Measurements from ENCODE around the gene GNB1. TPM values are rescaled to one million over a fixed set of nuclear protein-coding genes. Genes with fewer than 3 reads are reported as not detected.

The GNB1 gene
- total and polyA plus RNA-seq, 10 of the 15 experiments (the other 5 are each of a cell fraction or from before 2014, with no cell fraction given): 23.0 to 392 (median 93.9) TPM

- ChIA-PET RAD21 (ENCODE audit: unreplicated experiment) (interaction anchor here (5.6 kb wide), 1 partner anchor 12 kb away, joined by 28 read pairs; no protein-coding TSS in a partner anchor), SMC1A (ENCODE audit: uncharacterized antibody, unreplicated experiment) (interaction anchor here (1.1 kb wide), 1 partner anchor 71 kb away, joined by 3 read pairs; no protein-coding TSS in a partner anchor), CTCF (interaction anchor here (0.7 to 3.8 kb wide), 3 partner anchors 9 to 12 kb away, joined by 3 to 23 read pairs (median 4); no protein-coding TSS in a partner anchor), POLR2A (interaction anchor here (0.5 to 0.8 kb wide), 2 partner anchors 14 to 747 kb away, joined by 3 to 4 read pairs; no protein-coding TSS in a partner anchor)
- no peaks in the 10 kb centered on the region for H3K9me3 ChIP-seq (replicated peaks; ENCODE audit: control insufficient read depth, insufficient read depth, low read length)
- no peaks in the 10 kb centered on the region for H3K27me3 ChIP-seq (replicated peaks in 1 of 2; ENCODE audit: control insufficient read depth in 2 of 2, insufficient read depth in 2 of 2, low read length in 1 of 2)
- H3K4me2 ChIP-seq (ENCODE audit: control insufficient read depth, insufficient read depth): no peak overlapping the region
- TF ChIP-seq TCF7 (IDR thresholded peaks at IDR 0.05; ENCODE audit: borderline replicate concordance) (no peak), ZZZ3 (IDR thresholded peaks at IDR 0.05; ENCODE audit: control insufficient read depth, insufficient read length, low read depth) (no peak), IKZF1 (conservative IDR thresholded peaks at IDR 0.05) (no peak), HDGF (IDR thresholded peaks at IDR 0.05) (no peak), NR2C2 (IDR thresholded peaks at IDR 0.05; ENCODE audit: borderline replicate concordance, control insufficient read depth, insufficient read length, low read depth) (no peak), TBL1XR1 (IDR thresholded peaks at IDR 0.05; ENCODE audit: low read depth, low read length) (no peak), ZNF384 (IDR thresholded peaks at IDR 0.05; ENCODE audit: borderline replicate concordance, low read depth, low read length) (no peak), PAX8 (IDR thresholded peaks at IDR 0.05) (no peak), ZNF274 (IDR thresholded peaks at IDR 0.05; ENCODE audit: insufficient read depth, insufficient read length) (no peak), MYB (IDR thresholded peaks at IDR 0.05; ENCODE audit: borderline replicate concordance, low read depth, low read length) (no peak), MEF2A (IDR thresholded peaks at IDR 0.05; ENCODE audit: insufficient read depth, low read depth, low read length) (no peak)
- TF ChIP-seq, protein P1, sequence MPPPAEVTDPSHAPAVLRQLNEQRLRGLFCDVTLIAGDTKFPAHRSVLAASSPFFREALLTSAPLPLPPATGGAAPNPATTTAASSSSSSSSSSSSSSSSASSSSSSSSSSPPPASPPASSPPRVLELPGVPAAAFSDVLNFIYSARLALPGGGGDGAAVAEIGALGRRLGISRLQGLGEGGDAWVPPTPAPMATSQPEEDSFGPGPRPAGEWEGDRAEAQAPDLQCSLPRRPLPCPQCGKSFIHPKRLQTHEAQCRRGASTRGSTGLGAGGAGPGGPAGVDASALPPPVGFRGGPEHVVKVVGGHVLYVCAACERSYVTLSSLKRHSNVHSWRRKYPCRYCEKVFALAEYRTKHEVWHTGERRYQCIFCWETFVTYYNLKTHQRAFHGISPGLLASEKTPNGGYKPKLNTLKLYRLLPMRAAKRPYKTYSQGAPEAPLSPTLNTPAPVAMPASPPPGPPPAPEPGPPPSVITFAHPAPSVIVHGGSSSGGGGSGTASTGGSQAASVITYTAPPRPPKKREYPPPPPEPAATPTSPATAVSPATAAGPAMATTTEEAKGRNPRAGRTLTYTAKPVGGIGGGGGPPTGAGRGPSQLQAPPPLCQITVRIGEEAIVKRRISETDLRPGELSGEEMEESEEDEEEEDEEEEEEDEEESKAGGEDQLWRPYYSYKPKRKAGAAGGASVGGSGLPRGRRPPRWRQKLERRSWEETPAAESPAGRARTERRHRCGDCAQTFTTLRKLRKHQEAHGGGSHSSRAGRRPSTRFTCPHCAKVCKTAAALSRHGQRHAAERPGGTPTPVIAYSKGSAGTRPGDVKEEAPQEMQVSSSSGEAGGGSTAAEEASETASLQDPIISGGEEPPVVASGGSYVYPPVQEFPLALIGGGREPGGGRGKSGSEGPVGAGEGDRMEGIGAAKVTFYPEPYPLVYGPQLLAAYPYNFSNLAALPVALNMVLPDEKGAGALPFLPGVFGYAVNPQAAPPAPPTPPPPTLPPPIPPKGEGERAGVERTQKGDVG (CRISPR knock-in tag; IDR thresholded peaks at IDR 0.05): no peak
- TF ChIP-seq, protein P2, sequence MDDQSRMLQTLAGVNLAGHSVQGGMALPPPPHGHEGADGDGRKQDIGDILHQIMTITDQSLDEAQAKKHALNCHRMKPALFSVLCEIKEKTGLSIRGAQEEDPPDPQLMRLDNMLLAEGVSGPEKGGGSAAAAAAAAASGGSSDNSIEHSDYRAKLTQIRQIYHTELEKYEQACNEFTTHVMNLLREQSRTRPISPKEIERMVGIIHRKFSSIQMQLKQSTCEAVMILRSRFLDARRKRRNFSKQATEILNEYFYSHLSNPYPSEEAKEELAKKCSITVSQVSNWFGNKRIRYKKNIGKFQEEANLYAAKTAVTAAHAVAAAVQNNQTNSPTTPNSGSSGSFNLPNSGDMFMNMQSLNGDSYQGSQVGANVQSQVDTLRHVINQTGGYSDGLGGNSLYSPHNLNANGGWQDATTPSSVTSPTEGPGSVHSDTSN (IDR thresholded peaks at IDR 0.05; ENCODE audit: insufficient replicate concordance, low read depth, low read length): no peak
- no peak overlapping the region for H3K27ac ChIP-seq (ENCODE audit: control insufficient read depth, insufficient read depth)
- 52% methylated on average over 10 of the region's 10 CpGs for WGBS (ENCODE audit: insufficient coverage, insufficient replicate concordance, low lambda C conversion rate, missing lambda C conversion rate)
- peaks cover 9% of the 10 kb centered on the region for H3K79me2 ChIP-seq (ENCODE audit: control insufficient read depth, insufficient read depth, low read length)
- H3K4me1 ChIP-seq (ENCODE audit: control insufficient read depth, insufficient read depth, low read length): peaks cover 16% of the 10 kb centered on the region
- FAIRE-seq (no peak), ATAC-seq (no peak), DNase-seq (ENCODE audit: low read depth, low spot score) (no peak)
- H3K36me3 ChIP-seq (ENCODE audit: control insufficient read depth in 2 of 2, insufficient read depth in 2 of 2, low read length in 1 of 2): no peaks in the 10 kb centered on the region
- BruUV-seq (replicated peaks): no TSS peak
- no peak overlapping the region for H2AFZ ChIP-seq (ENCODE audit: control insufficient read depth, low read depth, low read length)
- in situ Hi-C loops (cut with MboI) (no loop called here), intact Hi-C loops (cut with micrococcal nuclease; ENCODE audit: unreplicated experiment) (no loop called here)
- no peak overlapping the region for H3K9ac ChIP-seq (ENCODE audit: control insufficient read depth, insufficient read depth, low read length)
- no peaks in the 10 kb centered on the region for H4K20me1 ChIP-seq (ENCODE audit: control insufficient read depth, insufficient read depth)
- no peak overlapping the region for H3K4me3 ChIP-seq
Observed at GRCh38 chr1:1895060-1895418, 4.2 kb upstream of the GNB1 start.

Measured in GM12878 (cell line).